ENCODE measurements around the gene KCNS3.

KCNS3 gene

DNA sequence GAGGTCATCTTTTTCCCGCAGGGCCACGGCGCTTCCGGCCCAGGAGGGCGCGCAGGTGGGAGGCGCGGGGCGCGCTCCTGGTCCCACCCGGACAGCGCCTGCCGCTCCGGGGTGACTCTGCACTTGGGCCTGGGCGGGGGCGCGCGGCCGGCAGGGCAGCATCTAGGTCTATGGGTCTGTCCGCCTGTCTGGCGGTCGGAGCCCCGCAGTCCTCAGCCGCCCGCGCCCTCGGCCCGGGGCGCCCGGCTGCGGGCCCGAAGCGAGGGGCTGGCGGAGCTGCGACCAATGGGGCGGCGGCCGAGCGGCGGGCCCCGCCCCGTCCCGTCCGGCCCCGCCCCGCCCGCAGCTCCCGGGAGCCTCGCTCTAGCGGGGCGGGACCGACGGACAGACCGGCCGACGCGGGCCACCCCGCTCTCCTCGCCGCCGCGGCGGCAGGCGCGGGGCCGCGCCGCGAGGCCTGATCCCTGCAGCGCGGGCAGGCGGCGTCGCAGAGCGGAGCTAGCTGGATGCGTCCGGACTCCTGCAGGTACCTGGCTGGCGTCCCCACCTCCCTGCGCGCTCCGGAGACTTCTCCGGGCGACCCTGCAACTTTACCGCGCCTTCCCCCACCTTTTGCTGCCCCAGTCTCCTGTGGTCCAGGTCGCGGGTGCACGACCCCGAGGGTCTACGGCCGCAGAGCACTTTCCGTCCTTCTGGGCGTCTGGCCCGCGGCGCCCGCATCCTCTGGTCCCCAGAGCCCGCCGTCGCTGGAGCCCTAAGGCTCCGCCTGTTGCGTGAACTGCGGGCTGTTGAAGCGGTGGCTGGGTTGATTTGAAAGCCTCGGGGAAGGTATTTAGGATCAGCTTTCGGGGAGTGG lies at the start of gene KCNS3:
Gene KCNS3 (plus strand): TSS at position 387 of the 856 bp plus-strand sequence. CDS start 52,342 bp downstream, outside the sequence.
- DNase-seq = peak; percentile 74

- peak; percentile 87 for DNase-seq
Observed at GRCh38 chr2:17830053-17831034, 48.1 kb upstream of the KCNS3 start.

DNA sequence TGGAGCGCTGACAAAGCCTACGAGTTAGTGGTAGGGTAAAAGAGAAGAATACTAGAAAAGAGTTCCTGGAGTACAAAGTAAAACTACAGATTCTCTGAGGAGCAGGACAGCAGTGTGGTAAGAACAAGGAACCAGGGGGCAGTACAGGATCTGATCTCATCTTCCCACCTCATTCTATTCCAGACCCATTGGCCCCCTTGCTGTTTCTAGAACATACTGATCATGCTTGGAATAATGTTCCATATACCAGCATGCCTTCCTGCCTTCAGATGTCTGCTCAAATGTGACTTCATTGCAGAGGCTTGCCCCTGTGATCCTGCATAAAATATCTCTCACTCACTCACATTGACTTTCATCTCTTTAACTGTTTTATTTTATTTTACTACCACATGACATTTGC lies 43.0 kb upstream of the KCNS3 start:
- DNase-seq = no peak

DNA sequence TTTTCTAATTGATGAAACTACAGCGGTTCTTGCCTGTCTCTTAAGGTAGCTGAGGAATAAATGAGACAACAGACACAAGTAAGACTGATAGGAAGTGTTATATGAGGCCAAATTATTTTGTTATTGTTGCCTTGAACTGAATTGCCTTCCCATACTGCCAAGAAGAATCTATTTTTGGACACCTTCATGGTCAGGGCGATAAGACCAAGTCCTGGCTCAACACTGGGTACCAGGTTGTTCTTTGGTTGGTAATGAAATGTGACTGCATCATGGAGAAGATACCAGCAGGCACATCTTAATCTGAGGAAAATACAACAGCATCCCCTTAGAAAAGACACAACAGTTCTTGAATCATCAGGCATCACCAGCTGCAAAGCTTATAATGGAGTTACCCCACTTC lies 38.5 kb upstream of the KCNS3 start:
- DNase-seq = no peak

DNA sequence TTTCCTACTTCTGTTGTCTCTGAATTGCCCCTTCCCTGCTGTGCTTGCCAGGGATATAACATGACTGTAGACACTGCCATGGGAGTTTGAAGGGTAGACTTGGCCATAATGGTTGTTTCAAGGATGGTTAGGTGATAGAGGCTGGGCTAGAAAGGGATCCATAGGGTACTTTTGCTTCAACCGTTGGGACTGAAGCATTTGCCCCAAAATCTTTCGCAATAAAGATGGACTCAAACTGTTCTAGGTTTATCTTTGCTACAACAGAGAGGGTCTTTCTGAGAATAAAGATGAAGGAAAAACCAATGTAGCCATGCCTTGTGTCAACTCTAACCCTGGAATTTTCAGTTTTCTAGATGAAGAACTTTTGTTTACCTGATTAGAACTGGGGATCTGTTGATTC lies 35.0 kb upstream of the KCNS3 start:
- DNase-seq = no peak

DNA sequence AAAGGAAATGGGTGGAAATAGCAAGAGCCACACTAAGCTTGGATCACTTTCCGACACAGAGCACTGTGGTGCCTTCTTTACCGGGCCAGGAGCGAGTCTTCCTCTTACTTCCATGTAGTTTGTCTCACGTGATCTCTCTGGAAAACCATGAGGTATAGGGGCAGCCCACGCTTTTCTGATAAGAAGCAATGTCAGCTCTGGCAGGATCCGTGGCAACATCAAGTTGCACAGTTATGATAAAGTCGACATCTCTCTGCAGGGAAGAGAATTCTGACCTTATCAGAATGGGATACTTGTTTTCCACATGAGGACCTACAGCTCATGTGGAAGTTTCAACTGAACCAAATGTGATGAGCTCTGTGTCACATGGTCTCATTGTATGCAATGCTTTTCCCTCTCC lies 32.7 kb upstream of the KCNS3 start:
- no peak for DNase-seq

DNA sequence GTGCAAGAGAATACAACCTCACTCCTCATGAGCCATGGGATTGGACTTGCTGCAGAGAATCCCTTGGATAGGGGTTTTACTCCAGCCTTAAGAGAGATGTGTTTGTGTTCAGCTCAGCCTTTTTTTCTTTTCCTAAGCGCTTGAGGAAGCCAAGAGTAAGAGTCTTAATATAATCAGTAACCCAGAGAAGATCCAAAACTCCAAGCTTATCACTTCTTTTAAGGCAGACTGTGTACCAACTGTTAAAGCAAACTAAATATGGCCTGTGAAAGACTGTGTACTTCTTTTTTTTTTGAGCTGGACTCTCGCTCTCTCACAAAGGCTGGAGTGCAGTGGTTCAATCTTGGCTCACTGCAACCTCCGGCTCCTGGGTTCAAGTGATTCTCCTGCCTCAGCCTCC lies 31.8 kb upstream of the KCNS3 start:
- DNase-seq = no peak

GRCh38 chr2:17847236-17847635 lies 31.2 kb upstream of the KCNS3 start:
- DNase-seq = no peak

DNA sequence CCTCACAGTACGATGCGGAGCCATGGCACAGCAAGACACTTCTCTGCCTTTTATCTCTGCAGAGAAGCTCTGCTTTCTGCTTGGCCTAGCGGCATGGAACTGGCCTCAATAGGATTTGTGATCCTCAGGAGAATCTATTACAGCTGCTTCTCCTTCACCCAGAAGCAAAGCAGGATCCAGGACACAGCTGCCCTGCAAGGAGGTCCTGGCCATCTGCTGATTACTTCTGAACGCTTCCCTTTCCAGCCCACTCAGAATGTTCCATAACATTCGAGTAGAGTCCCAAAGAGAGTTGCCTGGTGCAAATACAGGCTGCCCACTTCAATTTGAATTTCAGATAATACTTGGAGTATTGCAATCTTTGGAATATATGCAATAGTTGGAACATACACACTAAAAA lies 29.2 kb upstream of the KCNS3 start:
- DNase-seq = peak; percentile 11

- DNase-seq = no peak
Observed at GRCh38 chr2:17850151-17850550, 28.3 kb upstream of the KCNS3 start.

DNA sequence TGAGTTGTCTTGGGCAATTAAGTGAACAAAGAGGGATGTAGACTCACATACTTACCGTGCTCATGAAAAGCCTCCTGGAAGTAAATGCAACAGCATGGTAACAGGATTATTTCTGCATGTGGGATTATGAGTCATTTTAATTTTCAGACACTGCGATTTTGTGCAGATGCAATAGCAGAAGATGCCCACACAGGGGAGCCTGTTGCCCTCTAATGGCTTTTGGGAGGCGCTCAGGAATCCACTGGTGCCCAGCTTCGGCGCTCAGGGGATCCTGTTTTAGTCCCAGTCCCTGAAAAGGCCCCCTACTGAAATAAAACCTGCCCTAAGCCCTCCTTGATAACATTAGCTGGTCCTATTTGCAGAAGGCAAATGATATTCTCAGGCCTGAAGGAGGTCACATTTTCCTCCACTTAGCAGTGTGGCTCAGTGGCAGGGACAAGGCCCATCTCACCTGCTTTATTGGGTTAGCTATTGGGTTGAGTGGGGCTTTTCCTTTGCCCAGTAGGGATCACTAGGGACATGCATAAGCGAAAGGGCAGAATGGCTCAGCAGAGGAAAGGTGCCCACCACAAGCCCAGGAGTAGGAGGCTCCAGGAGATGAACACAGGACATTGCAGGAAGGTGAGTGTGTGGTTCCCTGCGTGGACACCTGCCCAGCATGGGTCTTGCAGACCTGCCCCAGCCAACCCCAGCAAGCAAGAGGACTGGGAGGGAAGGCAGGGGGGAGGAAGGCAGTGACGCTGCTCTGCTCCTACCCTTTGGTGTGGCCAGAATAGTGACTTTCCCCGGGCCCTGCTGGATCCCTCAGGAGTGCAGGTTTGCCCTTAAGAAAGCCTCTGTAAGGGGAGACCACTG lies 26.5 kb upstream of the KCNS3 start:
- peak; percentile 78 for DNase-seq

- no peak for DNase-seq
Observed at GRCh38 chr2:17853799-17854198, 24.7 kb upstream of the KCNS3 start.

DNA sequence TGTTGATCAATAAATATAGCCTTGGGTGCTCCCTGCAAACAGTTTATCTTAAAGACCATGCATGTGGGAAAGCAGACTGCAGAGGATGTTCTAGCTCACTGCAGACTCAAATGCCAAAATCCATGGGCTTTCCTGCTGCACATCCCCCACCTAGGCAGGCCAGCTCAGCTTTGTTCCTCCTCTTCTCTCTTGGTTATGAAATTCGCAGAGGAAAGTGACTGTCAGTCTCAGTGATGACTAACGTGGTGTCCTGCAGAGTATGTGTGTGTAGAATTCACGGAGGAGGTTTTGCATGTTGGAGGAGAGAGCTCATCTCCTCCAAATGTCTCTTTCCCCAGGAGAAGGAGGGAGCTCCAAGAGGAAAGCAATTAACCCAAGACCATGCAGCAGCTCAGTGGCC lies 21.4 kb upstream of the KCNS3 start:
- DNase-seq = no peak

DNA sequence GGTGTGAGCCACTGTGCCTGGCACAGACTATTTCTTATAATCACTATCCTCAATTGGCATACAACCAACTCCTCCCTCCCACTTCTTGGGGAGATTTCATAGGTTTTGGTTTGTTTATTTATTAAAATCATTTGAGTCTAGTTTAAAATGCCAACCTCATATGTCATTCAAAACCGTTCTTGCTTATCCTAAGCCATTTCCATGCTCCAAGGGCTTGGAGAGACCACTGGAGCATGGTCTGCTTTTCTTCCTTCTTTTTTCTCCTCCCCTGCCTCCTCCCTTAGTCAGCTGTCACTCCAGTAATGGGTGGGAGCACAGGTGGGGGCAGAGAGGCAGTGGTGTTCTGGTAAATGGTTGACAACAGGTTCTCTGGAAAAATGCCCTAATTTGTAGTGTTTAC lies 20.4 kb upstream of the KCNS3 start:
- DNase-seq = peak; percentile 47

GRCh38 chr2:17863539-17863938 lies 14.9 kb upstream of the KCNS3 start:
- DNase-seq = no peak

DNA sequence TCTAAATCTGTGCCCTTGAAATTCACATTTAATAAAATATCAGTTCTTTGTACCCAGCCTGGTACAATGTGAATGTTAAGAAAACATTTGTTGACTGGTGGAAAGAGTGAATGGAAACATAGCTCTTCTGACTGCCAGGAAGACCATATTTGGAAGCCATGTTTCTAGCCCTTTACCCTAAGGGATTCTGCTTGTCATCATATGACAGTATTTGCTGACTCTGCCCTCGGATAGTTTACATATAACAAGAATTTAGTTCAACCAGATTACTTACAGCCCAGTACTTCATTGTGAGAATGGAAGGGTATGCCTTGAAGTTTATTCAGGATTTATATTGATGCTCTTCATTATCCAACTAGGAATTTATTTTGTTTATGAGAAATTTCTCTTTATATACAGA lies 13.8 kb upstream of the KCNS3 start:
- peak; percentile 61 for DNase-seq

- no peak for DNase-seq
Observed at GRCh38 chr2:17867133-17867532, 11.3 kb upstream of the KCNS3 start.

DNA sequence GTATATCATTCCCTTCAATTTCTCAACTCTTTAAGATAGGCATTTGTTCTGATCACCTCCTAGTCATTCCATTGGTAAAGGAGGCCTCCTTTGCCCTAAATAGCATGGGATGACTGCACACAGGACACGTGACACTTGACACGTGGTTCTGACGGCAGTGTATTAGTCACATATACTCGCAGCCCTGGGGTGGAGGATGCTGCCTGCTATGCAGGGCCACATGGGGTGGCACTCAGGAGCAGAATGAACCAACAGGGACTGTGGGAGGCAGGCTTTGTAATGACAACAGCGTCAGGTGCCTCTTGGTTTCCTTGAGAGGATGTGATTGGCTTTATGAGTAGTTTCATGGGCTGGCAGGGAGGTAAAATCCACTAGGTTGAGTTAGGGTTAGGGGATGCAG lies 9.3 kb upstream of the KCNS3 start:
- no peak for DNase-seq

- no peak for DNase-seq
Observed at GRCh38 chr2:17871639-17872038, 6.8 kb upstream of the KCNS3 start.

DNA sequence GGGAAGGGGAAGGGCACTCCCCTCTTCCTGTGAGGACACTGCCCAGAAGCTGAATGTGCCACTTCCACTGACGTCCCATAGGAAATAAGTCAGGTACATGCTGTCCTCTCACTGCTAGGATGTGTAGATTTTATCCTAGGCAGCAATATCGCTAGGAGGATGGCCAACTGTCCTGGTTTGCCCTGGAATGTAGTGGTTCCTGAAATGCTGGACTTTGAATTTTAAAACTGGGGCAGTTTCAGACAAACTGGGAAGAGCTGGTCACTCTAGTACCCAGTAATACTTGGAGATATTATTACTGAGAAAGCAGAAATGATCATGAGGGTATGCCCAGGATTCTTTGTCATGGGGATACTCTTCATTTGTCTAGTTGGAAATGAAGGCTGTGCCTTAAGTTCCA lies 5.4 kb upstream of the KCNS3 start:
- DNase-seq = no peak

GRCh38 chr2:17876590-17876989 lies 1.9 kb upstream of the KCNS3 start:
- no peak for DNase-seq

DNA sequence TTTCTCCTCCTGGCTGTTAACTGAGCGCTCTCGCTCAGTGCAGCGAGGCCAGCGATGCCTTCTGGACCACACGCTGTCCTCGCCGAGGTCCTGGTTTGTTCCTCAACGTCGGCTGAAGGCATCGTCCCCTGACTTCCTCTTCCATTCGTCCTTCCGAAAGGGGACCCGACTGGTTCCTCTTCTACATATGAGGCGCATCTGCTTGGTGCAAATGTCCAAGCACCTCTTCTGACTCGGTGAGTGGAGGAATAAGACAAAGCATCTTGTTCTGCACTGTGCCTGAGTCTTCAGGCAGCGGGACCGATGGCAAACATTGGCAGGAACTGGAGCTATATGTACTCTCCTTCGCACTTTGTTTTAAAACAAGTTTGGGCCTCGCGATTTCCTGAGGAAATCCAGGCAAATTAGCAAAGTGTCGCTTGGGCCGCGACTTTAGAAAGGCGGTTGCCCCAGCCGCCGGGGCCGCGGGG lies 621 bp upstream of the KCNS3 start:
- DNase-seq = peak; percentile 56
